Spleen (tissue), 11 donors: ENCODE results near the gene SPRR2A. TPM values are rescaled to one million over a fixed set of nuclear protein-coding genes. Genes with fewer than 3 reads are reported as not detected.

Experiments used
- DNase-seq: peaks from one replicate; pipeline ENCODE4 v3.0.0-alpha.2; 2020
- H3K27ac ChIP-seq, 8 donors: fragments of 200-600 bp; sonication (generic) in 7 of 8; 1 replicate in 4 of 8; 2 replicates in 4 of 8; pipeline versions ENCODE4 v1.5.0 to v1.8.0; 2016 to 2021; ENCODE audit warnings: inconsistent platforms in 4 of 8, mild to moderate bottlenecking in 4 of 8, moderate library complexity in 1 of 8
- H3K27me3 ChIP-seq, 7 donors: fragments of 200-600 bp; sonication (generic) in 6 of 7; replicated peaks in 1 of 7; 1 replicate in 4 of 7; 2 replicates in 3 of 7; pipeline versions ENCODE4 v1.5.0 to v1.8.0; 2016 to 2021; ENCODE audit warnings: inconsistent platforms in 3 of 7, mild to moderate bottlenecking in 1 of 7
- H3K36me3 ChIP-seq, 6 donors: fragments of 200-600 bp; sonication (generic) in 5 of 6; 1 replicate in 4 of 6; 2 replicates in 2 of 6; pipeline versions ENCODE4 v1.5.0 to v1.8.0; 2016 to 2021; ENCODE audit warnings: inconsistent platforms in 2 of 6
- H3K4me1 ChIP-seq, 6 donors: fragments of 200-600 bp; sonication (generic) in 5 of 6; 1 replicate in 3 of 6; 2 replicates in 3 of 6; pipeline versions ENCODE4 v1.5.0 to v1.8.0; 2016 to 2021; ENCODE audit warnings: inconsistent platforms in 3 of 6
- H3K4me3 ChIP-seq, 8 donors: fragments of 200-600 bp; sonication (generic) in 7 of 8; 1 replicate in 4 of 8; 2 replicates in 4 of 8; pipeline versions ENCODE4 v1.5.0 to v1.8.0; 2016 to 2021; ENCODE audit warnings: inconsistent platforms in 4 of 8, mild to moderate bottlenecking in 4 of 8, moderate library complexity in 2 of 8
- H3K9me3 ChIP-seq, 8 donors: fragments of 200-600 bp; sonication (generic) in 7 of 8; 1 replicate in 4 of 8; 2 replicates in 4 of 8; pipeline versions ENCODE4 v1.5.0 to v1.8.0; 2016 to 2021; ENCODE audit warnings: inconsistent platforms in 4 of 8
- POLR2A ChIP-seq, 3 donors: fragments of 450-650 bp; IDR thresholded peaks; one replicate each; pipeline ENCODE4 v1.5.1; 2017; ENCODE audit warnings: antibody characterized with exemption in 3 of 3, mild to moderate bottlenecking in 1 of 3
- POLR2AphosphoS5 ChIP-seq, 3 donors: sonication (generic); formaldehyde crosslinking; IDR thresholded peaks; one replicate each; pipeline ENCODE4 v1.5.1; 2017; ENCODE audit warnings: antibody characterized with exemption in 3 of 3
- WGBS, 5 donors: extraction: QIAGEN DNeasy Blood & Tissue Kit in 3 of 5; methylation state at CpG; one replicate each; pipeline versions ENCODE4 v1.1.5 to v1.1.7; 2013 to 2018; 5-methylcytosine and 5-hydroxymethylcytosine counted together
- intact Hi-C: fragments of 100-400 bp; cut with DNase I; formaldehyde crosslinking; loops from one replicate; pipeline ENCODE4 v1.15.0; 2023; ENCODE audit warnings: low total_unique reads
- polyA plus RNA-seq, 3 donors: library from polyadenylated mRNA; stranded (reverse); fragments of 200-250 nt; gene quantifications; one replicate each; pipeline ENCODE4 v1.2.1, GENCODE V29; 2013
- total RNA-seq, 7 donors: library from RNA; depleted of rRNA in 3 of 7; stranded (reverse); fragments of >200 nt in 3 of 7; fragmentation: NEBNext Ultra II Directional in 4 of 7; extraction: Animal tissue kit (Norgen Biotek cat#: 25700) in 4 of 7; gene quantifications; one replicate each; pipeline versions ENCODE4 v1.1.0 to v1.2.1, GENCODE V29; 2016 to 2021
- TF ChIP-seq, protein P1 (sequence below), 11 experiments: fragments of 200-600 bp in 7 of 11; fragments of 450-650 bp in 4 of 11; sonication (generic) in 4 of 11; IDR thresholded peaks in 8 of 11; conservative IDR thresholded peaks in 3 of 11; 1 replicate in 7 of 11; 2 replicates in 4 of 11; pipeline versions ENCODE4 v1.4.0 to v1.8.0; 2016 to 2021; ENCODE audit warnings: antibody characterized with exemption in 11 of 11, inconsistent platforms in 4 of 11, mild to moderate bottlenecking in 1 of 11
- donor health status: healthy with polysubstance abuse.
- donor health status: DM: no; HTN: no; CAD: no; lungs with moderate emphysema.
- donor health status: DM: no; HTN: no; CAD: no.
- donor health status: Bipolar disorder and iron deficiency.
- donor health status: healthy.
- donor health status: DM: no; HTN: no; CAD: no.
- donor health status: DM: yes; HTN: yes; CAD: no.

SPRR2A gene
- total and polyA plus RNA-seq, 10 donors: 0.30 to 2.2 TPM; not detected in 8

DNA sequence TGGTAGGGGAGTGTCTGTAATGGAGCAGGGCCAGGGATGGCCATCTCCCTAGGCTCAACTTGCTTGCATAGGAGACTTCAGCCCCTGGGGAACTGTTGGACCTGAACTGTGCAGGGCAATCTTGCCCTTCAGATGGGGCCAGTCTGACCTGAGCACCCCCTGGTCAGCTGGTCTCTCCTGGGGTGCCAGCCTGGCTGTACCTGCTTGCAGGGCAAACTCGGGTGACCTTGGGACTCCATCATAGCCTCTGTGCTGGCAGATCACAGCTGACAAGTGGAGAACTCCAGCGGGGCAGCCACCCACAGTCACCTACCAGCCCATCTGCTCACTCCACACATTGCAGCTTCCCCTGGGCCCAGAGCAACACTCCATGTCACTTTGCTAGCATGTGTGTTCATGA lies 8.1 kb downstream of the SPRR2A start:
- Histone ChIP-seq H3K27me3 (peaks cover 0 to 40% (median 0%) of the 10 kb centered on the region in 7 donors), H3K27ac (no peak overlapping the region), H3K9me3 (peaks cover 0 to 4% (median 0%) of the 10 kb centered on the region in 8 donors), H3K36me3 (no peaks in the 10 kb centered on the region), H3K4me3 (no peak overlapping the region), H3K4me1 (no peaks in the 10 kb centered on the region)
- no peak for DNase-seq
- intact Hi-C loops: no loop called here
- TF ChIP-seq POLR2A (IDR thresholded peaks at IDR 0.05) (no peak), POLR2AphosphoS5 (IDR thresholded peaks at IDR 0.05) (no peak)
- TF ChIP-seq, protein P1, sequence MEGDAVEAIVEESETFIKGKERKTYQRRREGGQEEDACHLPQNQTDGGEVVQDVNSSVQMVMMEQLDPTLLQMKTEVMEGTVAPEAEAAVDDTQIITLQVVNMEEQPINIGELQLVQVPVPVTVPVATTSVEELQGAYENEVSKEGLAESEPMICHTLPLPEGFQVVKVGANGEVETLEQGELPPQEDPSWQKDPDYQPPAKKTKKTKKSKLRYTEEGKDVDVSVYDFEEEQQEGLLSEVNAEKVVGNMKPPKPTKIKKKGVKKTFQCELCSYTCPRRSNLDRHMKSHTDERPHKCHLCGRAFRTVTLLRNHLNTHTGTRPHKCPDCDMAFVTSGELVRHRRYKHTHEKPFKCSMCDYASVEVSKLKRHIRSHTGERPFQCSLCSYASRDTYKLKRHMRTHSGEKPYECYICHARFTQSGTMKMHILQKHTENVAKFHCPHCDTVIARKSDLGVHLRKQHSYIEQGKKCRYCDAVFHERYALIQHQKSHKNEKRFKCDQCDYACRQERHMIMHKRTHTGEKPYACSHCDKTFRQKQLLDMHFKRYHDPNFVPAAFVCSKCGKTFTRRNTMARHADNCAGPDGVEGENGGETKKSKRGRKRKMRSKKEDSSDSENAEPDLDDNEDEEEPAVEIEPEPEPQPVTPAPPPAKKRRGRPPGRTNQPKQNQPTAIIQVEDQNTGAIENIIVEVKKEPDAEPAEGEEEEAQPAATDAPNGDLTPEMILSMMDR (IDR thresholded peaks at IDR 0.05 in 8 of 11, conservative IDR thresholded peaks at IDR 0.05 in 3 of 11): no peak
- 71 to 94% (median 82%) methylated on average over 1 to 2 of the region's 2 CpGs for WGBS, 5 donors

DNA sequence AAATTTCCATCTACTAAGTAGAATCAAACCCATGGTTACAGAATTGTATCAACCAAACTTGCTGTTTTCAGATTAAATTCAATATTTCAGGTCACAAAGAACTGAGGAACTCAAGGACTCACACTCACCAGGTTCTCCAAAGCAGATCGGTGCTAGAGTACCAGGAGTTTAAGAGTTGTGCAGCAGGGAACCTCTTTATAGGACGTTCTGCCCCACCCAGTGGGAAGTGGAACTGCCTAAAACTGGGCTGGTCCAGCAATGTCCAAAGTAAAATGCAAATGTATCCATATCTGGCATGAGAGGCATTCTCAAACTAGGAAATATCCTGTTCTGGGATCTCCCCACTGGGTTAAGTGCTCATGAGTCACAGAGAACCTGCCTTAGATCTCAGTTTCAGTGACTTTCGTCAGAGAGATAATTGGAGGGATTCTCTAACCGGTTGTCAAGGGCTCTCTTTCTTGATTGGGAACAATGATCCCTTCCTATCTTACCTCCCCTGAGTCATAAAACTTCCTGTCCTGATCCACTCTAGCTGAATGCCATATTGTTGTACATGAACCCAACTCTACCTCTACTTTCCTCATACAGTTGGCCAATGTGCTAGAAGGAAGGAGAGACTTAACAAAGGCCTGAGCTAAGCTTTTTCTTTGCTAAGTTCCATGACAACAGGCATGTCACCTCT lies 16.2 kb downstream of the SPRR2A start, which contains the start of gene SPRR2D:
TSS of gene SPRR2D (minus strand) at position 171 of the 682 bp plus-strand sequence. CDS start 774 bp downstream, outside the sequence.
- WGBS, 5 donors: 58 to 76% (median 66%) methylated on average over 4 of the region's 4 CpGs
- Histone ChIP-seq H3K27me3 (peaks cover 0 to 41% (median 0%) of the 10 kb centered on the region in 7 donors), H3K9me3 (no peaks in the 10 kb centered on the region), H3K4me3 (no peak within 1 kb of the TSS), H3K4me1 (no peaks in the 10 kb centered on the region), H3K36me3 (no peaks in the 10 kb centered on the region), H3K27ac (no peak within 1 kb of the TSS)
- TF ChIP-seq, protein P1 (IDR thresholded peaks at IDR 0.05 in 8 of 11, conservative IDR thresholded peaks at IDR 0.05 in 3 of 11): no peak
- TF ChIP-seq POLR2AphosphoS5 (IDR thresholded peaks at IDR 0.05): no peak
- no peak for TF ChIP-seq POLR2A (IDR thresholded peaks at IDR 0.05)
- intact Hi-C loops: no loop called here
- DNase-seq: no peak

DNA sequence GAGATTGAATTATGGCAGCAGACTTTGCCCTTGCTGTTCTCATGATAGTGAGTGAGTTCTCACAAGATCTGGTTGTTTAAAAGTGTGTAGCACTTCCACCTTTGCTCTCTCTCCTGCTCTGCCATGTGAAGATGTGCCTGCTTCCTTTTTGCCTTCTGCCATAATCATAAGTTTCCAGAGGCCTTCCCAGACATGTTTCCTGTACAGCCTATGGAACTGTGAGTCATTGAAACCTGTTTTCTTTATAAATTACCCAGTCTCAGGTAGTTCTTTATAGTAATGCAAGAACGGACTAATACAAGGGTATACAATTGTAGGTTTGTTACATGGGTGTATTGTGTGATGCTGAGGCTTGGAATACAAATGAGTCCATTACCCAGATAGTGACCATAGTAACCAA lies 22.1 kb downstream of the SPRR2A start:
- H3K27me3 ChIP-seq: peaks cover 0 to 29% (median 0%) of the 10 kb centered on the region in 7 donors
- no peak overlapping the region for H3K27ac ChIP-seq
- intact Hi-C loops: no loop called here
- WGBS, 5 donors: 71 to 93% (median 87%) methylated on average over 1 of the region's 1 CpG
- TF ChIP-seq, protein P1 (IDR thresholded peaks at IDR 0.05 in 8 of 11, conservative IDR thresholded peaks at IDR 0.05 in 3 of 11): no peak
- no peak for TF ChIP-seq POLR2A (IDR thresholded peaks at IDR 0.05)
- no peak for TF ChIP-seq POLR2AphosphoS5 (IDR thresholded peaks at IDR 0.05)
- no peak overlapping the region for H3K4me3 ChIP-seq
- no peaks in the 10 kb centered on the region for H3K4me1 ChIP-seq
- no peaks in the 10 kb centered on the region for H3K9me3 ChIP-seq
- H3K36me3 ChIP-seq: no peaks in the 10 kb centered on the region
- no peak for DNase-seq

DNA sequence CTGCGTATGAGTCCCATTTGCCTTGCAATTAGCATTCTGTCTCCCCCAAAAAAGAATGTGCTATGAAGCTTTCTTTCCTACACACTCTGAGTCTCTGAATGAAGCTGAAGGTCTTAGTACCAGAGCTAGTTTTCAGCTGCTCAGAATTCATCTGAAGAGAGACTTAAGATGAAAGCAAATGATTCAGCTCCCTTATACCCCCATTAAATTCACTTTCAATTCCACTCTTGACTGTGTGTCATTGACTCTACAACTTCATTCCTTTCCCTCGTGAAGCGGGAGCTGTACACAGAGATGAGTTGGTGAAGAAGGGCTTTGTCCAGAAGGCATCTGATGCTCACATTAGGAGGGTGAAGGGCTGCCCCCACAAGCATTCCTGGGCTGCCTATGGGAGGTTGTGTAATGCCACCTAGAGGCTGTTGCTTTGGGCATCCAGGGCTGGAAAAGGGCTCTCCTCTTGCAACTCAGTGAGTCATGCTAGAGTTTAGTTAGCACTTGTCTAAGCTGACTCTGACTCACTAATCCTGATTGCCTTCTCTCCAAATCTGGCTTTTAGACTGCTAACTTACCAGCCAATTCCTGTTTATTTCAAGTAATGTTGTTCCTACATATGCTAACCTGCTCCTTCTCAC lies 24.5 kb downstream of the SPRR2A start:
- WGBS, 5 donors: 35 to 55% (median 50%) methylated on average over 3 of the region's 3 CpGs

More for the DNA sequence above, 24.5 kb downstream of the SPRR2A start:
- Histone ChIP-seq H3K9me3 (no peaks in the 10 kb centered on the region), H3K4me1 (no peaks in the 10 kb centered on the region), H3K4me3 (no peak overlapping the region), H3K27ac (no peak overlapping the region), H3K36me3 (no peaks in the 10 kb centered on the region), H3K27me3 (peaks cover 0 to 26% (median 0%) of the 10 kb centered on the region in 7 donors)
- no peak for TF ChIP-seq POLR2AphosphoS5 (IDR thresholded peaks at IDR 0.05)
- TF ChIP-seq, protein P1 (IDR thresholded peaks at IDR 0.05 in 8 of 11, conservative IDR thresholded peaks at IDR 0.05 in 3 of 11): no peak
- TF ChIP-seq POLR2A (IDR thresholded peaks at IDR 0.05): no peak
- intact Hi-C loops: no loop called here
- no peak for DNase-seq
